GM12875 (cell line): ENCODE data around the gene IQCE.
"Not testable (repeated sequence)": the region's sequence is repeated elsewhere in the genome, so short reads cannot be mapped to it uniquely, and the experiment has no call there.

Source experiments
- H3K4me3 ChIP-seq: one replicate; pipeline ENCODE4 v1.5.1; 2011; ENCODE audit warnings: low read depth, low read length, control low read depth
- TF ChIP-seq, protein P1 (sequence below): IDR thresholded peaks from 2 replicates; pipeline ENCODE4 v1.5.1; 2011; ENCODE audit warnings: low read depth, mild to moderate bottlenecking, control low read depth, inconsistent platforms, low read length, moderate library complexity, borderline replicate concordance; ENCODE audit not compliant: insufficient read depth

The IQCE gene

DNA sequence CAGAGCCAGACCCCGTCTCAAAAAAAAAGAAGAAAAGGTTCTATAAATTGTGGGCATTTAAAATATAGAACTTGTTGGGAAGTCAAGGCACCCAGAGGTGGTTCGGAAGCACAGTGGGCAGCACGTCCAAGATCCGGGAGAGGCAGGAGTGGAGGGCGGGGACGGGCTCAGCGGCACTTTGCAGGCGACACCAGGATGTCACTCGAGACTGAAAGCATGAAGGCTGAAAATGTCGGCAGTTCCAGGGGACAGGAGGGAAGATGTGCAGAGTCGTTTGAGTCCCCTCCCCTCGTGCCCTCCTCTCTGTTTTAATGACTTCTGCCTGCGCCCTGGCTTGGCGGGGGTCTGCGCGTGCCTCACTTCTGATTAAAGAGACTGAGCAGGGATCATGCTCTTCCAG, 30.6 kb downstream of the IQCE start:
- TF ChIP-seq, protein P1, sequence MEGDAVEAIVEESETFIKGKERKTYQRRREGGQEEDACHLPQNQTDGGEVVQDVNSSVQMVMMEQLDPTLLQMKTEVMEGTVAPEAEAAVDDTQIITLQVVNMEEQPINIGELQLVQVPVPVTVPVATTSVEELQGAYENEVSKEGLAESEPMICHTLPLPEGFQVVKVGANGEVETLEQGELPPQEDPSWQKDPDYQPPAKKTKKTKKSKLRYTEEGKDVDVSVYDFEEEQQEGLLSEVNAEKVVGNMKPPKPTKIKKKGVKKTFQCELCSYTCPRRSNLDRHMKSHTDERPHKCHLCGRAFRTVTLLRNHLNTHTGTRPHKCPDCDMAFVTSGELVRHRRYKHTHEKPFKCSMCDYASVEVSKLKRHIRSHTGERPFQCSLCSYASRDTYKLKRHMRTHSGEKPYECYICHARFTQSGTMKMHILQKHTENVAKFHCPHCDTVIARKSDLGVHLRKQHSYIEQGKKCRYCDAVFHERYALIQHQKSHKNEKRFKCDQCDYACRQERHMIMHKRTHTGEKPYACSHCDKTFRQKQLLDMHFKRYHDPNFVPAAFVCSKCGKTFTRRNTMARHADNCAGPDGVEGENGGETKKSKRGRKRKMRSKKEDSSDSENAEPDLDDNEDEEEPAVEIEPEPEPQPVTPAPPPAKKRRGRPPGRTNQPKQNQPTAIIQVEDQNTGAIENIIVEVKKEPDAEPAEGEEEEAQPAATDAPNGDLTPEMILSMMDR = no peak
- H3K4me3 ChIP-seq = no peak overlapping the region

DNA sequence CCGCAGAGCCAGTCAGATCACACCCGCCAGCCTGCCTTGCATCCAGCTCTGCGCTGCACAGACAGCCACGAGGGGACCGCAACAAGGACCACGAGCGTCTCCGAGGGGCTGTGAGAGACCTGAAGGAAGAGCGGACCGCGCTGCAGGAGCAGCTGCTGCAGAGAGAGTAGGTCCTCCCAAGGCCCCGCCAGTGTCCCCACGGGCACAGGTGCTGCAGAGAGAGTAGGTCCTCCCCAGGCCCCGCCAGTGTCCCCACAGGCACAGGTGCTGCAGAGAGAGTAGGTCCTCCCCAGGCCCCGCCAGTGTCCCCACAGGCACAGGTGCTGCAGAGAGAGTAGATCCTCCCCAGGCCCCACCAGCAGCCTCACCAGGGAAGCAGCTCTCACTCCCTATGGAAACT, 31.2 kb downstream of the IQCE start:
- not testable (repeated sequence) for H3K4me3 ChIP-seq

DNA sequence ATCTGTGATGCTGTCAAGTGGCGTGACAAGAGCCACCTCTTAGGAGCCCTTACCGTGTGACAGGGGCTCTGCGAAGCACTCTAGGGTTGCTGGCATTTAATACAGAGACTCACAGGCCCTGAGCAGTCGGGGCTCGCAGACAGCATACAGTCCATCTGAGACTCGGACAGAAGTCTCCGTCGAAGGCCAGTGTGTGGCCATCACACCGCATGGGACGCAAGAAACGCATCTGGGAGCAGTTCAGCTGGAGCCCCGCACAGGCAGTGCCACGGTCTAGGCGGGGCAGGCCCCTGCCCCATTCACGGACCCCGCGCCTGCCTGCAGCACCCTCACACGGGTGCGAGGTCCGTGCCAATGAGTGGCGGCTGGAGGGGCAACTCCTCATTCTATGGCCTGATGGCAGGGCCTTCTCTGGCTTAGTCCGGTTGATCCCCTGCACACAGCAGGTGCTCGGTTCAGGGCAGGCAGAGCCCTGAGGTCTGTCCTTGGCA, 33.6 kb downstream of the IQCE start:
- TF ChIP-seq, protein P1 = no peak
- H3K4me3 ChIP-seq = no peak overlapping the region

DNA sequence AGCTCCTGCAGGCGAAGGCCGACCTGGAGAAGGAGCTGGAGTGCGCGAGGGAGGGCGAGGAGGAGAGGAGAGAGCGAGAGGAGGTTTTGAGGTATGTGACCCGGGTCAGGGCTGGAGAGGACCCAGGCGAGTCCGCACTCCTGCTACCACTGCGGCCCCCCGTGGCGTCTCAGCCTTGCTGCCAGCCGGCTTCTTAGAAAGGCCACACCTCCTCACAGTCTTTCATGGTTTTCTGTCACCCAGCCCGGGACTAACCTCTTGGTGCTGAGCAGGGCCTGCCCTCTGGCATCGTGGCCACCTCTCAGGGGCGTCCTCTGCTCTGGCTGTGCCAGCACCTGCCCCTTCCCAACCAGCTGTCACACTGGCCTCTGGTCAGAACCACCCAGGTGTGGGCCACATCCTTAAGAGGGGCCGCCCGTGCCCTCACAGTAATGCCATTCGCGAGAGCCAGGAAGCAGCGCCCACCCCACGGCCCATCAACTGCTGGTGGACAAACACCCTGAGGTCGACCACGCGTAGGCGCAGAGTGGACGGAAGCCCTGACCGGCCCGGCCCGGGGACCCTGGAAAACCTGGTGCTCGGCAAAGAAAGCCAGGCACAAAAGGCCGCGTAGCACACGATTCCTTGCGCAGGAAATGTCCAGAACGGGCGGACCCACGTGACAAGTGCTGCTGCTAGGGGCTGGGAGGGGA, 34.4 kb downstream of the IQCE start:
- H3K4me3 ChIP-seq = no peak overlapping the region
- TF ChIP-seq, protein P1 = no peak

DNA sequence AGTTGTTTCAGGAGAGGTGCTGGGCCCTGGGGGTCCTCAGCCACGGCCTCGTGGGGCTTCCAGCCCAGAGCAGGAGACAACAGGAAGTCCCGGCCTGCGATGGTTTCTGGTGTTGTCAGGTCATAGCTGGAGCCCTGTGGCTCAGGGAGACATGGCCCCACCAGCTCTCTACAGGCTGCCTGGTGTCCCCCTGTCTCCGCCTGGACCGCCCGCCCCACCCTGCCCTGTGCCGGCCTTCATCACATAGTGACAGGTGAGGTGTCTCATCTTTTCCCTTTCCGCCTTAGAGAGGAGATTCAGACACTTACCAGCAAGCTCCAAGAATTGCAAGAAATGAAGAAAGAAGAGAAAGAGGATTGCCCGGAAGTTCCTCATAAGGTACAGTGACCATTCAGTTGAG, 35.8 kb downstream of the IQCE start:
- no peak overlapping the region for H3K4me3 ChIP-seq
- TF ChIP-seq, protein P1 = no peak

DNA sequence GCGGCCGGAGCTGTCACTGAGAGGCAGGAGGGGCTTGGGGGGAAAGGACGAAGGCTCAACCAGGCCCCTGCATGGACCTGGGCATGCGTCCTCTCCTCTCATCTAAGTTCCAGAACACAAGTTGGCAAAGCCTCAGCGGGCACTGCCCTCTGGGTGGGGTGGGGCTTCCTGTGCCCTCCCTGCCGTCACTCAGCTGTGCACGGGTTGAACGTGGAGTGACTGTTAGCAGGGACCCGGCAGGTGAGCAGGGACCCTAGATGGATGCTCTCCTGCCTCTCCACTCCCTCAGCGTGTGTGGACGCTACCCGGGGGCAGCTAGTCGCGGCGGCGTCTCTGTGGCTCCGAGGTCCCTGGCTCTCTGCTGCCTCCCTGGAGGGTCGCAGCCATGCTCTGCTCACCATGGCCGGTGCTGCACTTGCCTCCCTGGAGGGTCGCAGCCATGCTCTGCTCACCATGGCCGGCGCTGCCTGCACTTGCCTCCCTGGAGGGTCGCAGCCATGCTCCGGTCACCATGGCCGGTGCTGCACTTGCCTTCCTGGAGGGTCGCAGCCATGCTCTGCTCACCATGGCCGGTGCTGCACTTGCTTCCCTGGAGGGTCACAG, 36.6 kb downstream of the IQCE start:
- no peak overlapping the region for H3K4me3 ChIP-seq
- TF ChIP-seq, protein P1 = no peak

DNA sequence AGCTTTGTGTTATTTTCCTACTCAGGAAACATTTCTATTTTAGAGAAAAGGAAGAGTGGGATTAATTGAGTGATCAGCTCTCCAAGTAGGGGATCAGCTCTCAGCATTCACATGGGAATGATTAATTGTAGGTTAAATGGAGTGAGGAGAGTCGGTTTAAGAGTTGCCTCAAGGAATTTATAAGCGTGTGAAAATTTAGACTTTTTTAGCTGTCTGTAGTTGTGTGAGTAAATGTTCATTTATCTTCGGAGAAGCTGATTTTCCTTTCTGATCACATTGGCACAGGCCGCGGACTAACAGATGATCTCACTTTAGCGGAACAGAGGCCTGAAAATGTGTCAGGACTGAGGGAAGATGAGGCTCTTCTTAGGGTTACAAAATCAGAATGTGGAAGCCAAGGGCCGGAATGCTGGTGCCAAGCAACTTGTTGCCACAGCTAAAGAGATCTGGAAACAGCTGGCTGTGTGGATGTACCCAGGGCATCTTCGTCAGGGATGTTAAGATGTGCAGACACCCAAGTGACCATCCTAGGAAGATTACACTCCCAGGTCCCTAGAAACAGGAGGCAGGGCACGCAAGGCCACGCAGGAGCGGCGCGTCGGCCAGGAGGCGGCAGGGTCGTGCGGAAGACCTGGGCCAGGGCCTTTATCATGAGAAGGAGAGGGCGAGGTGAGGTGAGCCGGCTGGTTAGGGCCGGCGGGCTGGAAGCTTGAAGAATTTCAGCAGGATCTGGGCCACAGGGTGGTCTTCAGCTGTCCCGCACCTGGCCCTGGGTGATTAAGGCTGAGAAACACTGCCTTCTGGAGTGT, 37.9 kb downstream of the IQCE start:
- H3K4me3 ChIP-seq = no peak overlapping the region
- TF ChIP-seq, protein P1 = no peak
